IPS-18c (cell line): ENCODE measurements around the gene GRIP1.

ENCODE experiments used
- H3K4me3 ChIP-seq: 2 replicates; pipeline ENCODE4 v1.7.0; 2013; ENCODE audit warnings: low read depth, mild to moderate bottlenecking, low read length, moderate library complexity; ENCODE audit not compliant: insufficient read depth
- H3K9me3 ChIP-seq: one replicate; pipeline ENCODE4 v1.6.1; 2013; ENCODE audit warnings: mild to moderate bottlenecking, low read length, moderate library complexity; ENCODE audit not compliant: control insufficient read depth, insufficient read depth

GRIP1 gene

GRCh38 chr12:66409195-66409871, 269.5 kb downstream of the GRIP1 start:
- peaks cover 2% of the 10 kb centered on the region for H3K9me3 ChIP-seq
- H3K4me3 ChIP-seq = no peak overlapping the region

GRCh38 chr12:66405395-66405794, 273.5 kb downstream of the GRIP1 start:
- Histone ChIP-seq H3K4me3 (no peak overlapping the region), H3K9me3 (no peaks in the 10 kb centered on the region)

DNA sequence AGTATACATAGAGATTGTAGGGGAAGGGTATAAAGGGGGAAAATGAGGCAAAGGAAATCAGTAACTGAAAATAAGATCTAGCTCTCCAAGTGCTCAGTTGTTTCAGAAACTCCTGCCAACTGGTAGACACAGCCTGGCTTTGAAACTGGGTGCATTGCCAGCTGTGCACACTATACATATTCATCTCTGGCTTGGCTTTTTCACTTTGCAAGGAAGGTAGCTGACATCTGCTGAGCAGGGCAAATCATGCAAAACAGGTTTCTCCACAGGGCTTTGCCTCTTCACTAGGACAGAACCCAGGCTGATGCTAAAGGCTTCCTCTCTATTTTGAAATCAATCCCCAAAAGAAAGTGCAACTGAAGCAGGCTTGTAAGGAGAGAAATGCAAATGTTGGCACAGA, 275.1 kb downstream of the GRIP1 start:
- Histone ChIP-seq H3K9me3 (no peaks in the 10 kb centered on the region), H3K4me3 (no peak overlapping the region)

DNA sequence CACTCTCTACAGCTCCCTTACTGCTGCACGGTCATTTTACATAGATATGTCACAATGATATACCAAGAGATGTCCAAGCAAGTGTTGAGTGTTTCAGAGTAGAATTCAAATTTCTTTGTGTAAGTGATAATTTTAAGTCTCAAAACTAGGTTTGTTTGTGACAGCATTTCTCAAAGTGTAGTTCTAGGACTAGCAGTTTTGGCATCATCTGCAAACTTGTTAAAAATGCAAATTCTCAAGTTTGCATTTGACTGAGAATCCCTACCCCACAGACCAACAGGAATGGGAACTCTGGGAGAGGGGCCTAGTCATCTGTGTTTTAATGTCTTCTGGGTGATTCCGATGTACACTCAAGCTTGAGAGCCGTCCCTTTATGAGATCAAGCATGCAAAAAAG, 279.0 kb downstream of the GRIP1 start:
- Histone ChIP-seq H3K9me3 (no peaks in the 10 kb centered on the region), H3K4me3 (no peak overlapping the region)

DNA sequence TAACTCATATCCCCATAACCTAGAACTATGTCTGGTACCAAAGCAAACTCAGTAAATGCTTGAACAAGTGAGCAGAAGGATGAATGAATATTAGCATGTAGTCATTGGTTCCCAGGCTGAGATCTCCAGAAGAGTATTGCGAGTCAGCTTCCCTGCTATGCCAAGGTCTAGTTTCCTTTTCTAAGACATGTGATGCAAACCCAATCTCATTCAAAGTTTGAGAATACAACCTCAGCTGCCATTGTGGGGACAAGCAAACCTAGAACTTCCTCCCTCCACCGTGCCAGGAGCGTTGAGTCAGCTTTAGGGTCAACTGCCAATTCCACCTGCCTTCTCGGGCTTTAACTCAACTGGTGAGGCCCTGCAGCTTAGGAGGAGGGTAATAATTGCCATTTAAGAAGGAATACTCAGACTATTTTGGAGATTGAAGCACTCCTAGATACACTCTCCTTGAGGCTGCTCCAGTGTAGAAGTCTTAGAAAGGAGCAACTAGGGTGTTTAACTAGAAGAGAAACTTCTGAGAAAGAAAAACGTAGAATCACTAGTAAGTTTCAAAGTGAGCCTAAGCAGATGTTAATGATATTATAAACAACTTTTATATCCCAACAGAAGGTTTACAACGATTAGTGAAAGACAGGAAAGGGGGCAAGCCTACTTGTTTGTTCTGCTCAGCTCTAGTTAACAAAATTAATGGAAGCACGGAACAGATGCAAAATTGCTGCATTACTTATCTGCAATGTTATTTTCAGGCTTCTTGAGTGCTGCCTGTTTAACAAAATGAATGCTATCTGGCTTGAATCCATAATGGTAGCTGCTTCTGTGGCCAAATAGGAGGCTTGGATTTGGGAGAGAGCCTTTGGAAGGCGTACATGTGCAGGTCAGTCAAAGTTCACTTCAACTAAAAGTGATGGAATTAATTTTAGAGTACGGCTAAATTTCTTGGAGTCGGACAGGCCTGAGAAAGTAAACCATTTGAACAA, 279.7 kb downstream of the GRIP1 start:
- Histone ChIP-seq H3K4me3 (no peak overlapping the region), H3K9me3 (no peaks in the 10 kb centered on the region)

DNA sequence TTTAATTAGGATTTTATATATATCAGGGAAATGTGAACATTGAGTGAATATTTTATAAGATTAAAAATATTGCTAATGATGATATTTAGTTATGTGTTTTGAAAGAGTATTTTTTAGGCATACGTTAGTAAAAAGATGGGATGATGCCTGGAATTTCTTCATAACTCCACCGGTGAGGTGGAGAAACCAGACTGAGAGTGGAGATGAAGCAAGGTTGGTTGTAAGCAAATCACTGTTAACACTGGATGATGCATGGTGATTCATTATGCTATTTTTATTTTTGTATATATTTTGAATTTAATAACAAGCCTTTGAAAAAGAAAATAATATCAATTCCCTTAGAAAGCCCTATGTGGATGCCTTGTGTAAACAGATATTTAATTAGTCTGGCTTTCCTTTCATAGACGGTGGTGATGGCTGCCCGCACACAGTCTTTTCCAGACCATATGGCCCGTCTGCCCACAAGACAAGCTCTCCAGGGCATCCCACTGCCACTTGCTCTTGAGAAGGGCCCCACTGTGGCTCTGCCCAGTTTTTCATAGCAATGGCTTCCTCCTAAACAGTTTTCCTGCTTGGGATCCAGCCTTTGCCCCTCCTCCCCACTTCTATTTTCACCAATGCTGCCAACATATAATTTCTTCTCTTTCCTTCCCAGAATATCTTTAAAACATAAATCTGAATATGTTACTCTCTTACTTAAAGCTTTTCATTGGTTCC, 281.1 kb downstream of the GRIP1 start:
- Histone ChIP-seq H3K4me3 (no peak overlapping the region), H3K9me3 (no peaks in the 10 kb centered on the region)

GRCh38 chr12:66393890-66394289, 285.0 kb downstream of the GRIP1 start:
- Histone ChIP-seq H3K4me3 (no peak overlapping the region), H3K9me3 (no peaks in the 10 kb centered on the region)

DNA sequence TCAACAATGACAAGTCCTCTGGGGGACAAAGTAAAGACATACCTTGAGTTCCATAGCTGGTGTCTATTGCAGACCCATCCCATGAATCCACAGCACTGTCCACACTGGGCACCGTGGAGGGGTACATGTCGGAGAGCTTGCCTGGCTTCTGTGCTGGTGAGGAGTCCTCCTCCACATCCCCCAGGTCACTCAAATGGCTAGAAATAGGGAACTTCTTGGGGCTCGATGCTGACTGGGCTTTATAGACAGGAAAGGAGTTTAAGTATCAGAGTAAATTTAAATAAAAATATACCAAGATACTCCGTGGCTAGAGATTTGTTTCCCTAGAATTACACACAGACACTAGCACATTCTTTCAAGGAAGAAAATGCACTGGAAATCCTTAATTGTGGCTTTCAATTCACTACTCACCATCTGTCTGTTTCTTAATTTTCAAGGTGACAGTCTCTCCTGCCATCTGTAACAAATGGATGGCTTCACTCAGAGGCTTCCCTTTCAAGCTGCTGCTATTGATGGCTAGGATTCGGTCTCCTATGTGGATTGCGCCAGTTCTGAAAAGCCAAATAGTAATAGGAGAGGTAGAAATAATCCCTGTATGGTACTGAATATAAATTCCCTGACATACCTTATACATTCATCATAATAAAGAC, 286.5 kb downstream of the GRIP1 start:
- Histone ChIP-seq H3K4me3 (no peak overlapping the region), H3K9me3 (no peaks in the 10 kb centered on the region)

DNA sequence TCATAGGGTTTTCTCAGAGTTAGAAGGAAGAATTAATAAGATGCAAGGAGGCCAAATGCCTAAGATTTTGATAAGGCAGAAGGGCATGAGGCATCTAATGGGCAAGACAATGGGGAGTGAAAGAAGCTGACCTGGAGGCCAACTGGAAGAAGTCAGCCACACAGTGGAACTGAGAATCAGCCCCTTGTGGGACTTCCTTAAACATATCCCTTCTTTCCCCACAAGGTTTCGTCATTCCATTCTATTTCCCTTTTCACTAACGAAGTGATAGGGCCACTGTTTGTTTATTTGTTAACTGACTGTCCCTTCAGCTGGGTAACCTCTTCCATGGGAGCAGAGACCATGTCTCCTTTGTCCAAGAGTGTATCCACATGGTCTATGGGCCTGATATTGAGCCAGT, 290.4 kb downstream of the GRIP1 start:
- Histone ChIP-seq H3K9me3 (no peaks in the 10 kb centered on the region), H3K4me3 (no peak overlapping the region)

- H3K4me3 ChIP-seq = no peak overlapping the region
- no peaks in the 10 kb centered on the region for H3K9me3 ChIP-seq
These were observed 291.8 kb downstream of the GRIP1 start for GRCh38 chr12:66387117-66387516.

DNA sequence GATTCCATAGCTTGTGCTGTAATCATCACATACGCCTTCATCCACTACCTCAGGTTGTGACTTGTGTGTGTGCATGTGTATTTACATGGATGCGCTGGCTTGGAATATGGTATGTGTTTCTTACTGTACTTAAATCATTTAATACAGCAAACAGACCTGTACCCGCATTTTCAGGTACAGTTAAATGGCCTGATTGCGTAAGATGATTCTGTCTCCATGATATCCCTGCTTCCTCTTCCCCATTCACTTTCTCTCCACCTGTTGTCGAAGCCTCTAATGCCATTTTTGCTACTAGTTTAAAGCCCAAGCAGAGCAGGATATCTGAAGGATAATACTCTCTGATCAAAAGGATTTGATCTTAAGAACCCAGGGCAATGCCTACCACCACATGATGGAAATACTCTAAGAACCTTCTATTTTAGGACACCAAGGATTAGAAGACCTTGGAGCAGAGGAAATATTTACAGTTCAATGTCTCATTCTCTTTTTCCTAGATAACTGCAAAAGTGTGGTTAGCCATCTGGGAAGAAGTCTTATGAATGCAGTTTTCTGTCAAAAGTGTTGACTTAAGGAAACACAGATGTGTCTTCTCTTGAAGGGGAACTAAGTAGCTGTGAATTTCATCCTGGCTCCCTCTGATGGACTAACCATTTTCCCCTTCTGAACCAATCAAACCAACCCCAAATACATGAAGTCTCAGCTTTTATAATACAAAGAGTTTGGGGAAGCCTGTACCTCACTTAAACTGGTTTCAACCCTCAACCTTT, 297.9 kb downstream of the GRIP1 start:
- H3K9me3 ChIP-seq = no peaks in the 10 kb centered on the region
- H3K4me3 ChIP-seq = no peak overlapping the region

DNA sequence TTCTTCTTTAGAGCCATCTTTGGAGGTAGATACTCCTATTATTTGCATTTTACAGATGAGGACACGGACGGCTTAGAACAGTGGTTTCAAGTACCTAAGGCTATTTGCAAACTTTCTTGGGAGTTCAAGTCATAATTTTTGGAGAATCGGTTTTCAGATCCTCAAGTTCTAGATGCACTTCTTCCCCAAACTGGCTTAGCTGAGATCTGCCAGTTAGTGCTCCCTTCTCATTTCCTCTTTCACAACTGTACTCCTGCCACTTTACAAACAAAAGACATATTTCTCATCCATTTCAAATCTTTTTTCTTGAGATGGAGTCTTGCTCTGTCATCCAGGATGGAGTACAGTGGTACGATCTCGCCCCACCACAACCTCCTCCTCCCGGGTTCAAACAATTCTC, 299.3 kb downstream of the GRIP1 start:
- Histone ChIP-seq H3K4me3 (no peak overlapping the region), H3K9me3 (no peaks in the 10 kb centered on the region)

DNA sequence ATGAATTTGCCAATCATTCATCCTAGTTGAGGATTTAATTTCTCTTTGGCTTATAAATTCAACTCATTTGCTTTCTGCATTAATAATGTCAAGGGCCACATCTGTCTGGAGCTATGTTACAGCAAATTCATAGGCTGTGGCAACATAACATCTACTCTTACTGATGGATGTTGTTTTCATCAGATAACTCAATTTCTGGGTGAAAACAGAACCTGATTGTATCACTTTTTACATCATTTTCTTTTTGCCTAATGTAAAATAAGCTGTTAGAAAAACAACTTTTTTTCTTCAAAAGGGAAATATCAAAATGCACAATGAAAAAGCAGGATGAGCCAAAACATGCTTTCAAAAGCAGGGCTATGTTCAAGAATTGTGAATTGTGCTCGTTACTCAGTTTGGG, 303.3 kb downstream of the GRIP1 start:
- no peaks in the 10 kb centered on the region for H3K9me3 ChIP-seq
- H3K4me3 ChIP-seq = no peak overlapping the region

- Histone ChIP-seq H3K9me3 (no peaks in the 10 kb centered on the region), H3K4me3 (no peak overlapping the region)
These were observed 306.9 kb downstream of the GRIP1 start for GRCh38 chr12:66371982-66372381.

DNA sequence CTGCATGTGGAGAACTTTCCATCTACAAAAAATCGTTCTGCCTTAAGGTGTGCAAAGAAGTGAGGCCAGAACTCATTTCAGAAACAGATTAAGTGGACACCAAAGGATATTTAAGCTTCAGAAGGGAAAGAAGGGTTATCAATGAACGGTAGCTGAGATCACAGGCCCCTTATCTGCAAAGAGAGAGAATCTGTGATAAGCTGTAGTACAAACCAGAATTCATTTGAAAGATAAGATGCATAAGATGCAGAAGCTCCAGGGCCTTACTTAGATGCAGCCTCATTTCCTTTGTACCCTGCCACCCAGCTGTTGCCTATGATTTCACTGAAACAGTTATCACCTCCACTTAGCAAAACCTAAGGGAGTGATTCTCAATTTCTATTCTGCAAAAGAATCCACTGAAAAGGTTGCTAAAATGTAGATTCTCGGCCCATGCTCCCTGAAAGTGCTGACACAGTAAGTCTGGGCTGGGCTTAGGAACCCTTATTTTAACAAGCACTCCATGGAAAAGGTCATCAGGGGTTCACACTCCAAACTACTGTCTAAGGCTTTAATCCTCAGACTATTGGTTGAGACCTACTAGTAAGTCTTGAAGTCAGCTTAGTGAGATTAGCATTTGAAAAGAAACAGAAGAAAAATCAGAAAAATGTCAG, 311.7 kb downstream of the GRIP1 start:
- no peak overlapping the region for H3K4me3 ChIP-seq
- H3K9me3 ChIP-seq = no peaks in the 10 kb centered on the region

- H3K9me3 ChIP-seq = no peaks in the 10 kb centered on the region
- no peak overlapping the region for H3K4me3 ChIP-seq
These were observed 313.0 kb downstream of the GRIP1 start for GRCh38 chr12:66365718-66366490.
